HG03521 (cell line): ENCODE results near the gene SH3BP5L.
A peak's percentile ranks its signal among the peaks of the same experiment; 100 is the strongest.

Experiments
- ATAC-seq: cut with Tn5 transposase; IDR thresholded peaks from one replicate; pipeline ENCODE4 v1.9.1; 2021; ENCODE audit warnings: mild to moderate bottlenecking, moderate library complexity; ENCODE audit not compliant: unreplicated experiment

SH3BP5L gene

DNA sequence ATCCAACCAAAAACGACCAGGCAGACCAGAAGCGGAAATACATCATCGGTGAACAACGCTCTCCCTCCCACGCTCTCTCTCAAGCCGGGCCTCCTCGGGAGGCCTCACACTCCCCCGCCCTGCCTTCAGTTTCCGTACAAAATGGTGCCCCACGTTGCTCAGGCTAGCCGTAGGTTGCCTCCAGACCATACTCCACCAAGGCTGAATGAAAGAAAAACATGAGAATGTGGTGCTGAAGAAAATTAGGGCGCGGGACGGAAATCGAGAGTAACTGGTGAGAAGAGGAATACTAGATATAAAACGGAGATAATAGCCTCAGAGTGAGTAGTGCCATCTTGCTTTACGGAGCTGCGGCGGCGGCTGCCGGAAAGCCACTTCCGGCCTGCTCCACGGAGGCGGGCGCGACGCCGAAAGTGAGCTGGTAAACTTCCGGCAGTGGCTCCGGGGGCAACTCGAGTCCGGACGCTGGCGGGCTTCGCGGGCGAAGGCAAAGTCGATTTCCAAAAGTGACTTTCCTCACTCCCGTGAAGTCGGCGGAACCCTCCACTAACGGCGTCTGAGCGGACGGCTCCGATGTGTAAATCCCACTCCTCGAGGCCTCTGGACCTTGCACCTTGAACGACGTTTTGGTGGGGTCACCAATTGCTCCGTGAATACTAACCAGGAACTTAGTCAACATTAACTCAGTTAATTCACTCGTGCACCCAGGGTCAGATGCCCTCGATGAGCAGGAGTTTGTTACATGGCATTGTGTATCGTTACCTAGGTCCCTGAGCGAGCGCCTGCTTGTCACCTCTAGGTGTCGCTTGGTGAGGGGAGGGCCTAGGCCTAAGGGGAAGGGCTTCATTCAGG lies at the start of gene SH3BP5L:
Gene SH3BP5L, minus strand, starts transcription at position 7 of the 852 bp plus-strand sequence. CDS start 980 bp downstream, outside the sequence.
- peak; percentile 87 for ATAC-seq

- peak; percentile 55 for ATAC-seq
These were observed 48.3 kb upstream of the SH3BP5L start for GRCh38 chr1:248873993-248874533.

GRCh38 chr1:248873409-248873992 lies 47.8 kb upstream of the SH3BP5L start:
- ATAC-seq = peak; percentile 77

DNA sequence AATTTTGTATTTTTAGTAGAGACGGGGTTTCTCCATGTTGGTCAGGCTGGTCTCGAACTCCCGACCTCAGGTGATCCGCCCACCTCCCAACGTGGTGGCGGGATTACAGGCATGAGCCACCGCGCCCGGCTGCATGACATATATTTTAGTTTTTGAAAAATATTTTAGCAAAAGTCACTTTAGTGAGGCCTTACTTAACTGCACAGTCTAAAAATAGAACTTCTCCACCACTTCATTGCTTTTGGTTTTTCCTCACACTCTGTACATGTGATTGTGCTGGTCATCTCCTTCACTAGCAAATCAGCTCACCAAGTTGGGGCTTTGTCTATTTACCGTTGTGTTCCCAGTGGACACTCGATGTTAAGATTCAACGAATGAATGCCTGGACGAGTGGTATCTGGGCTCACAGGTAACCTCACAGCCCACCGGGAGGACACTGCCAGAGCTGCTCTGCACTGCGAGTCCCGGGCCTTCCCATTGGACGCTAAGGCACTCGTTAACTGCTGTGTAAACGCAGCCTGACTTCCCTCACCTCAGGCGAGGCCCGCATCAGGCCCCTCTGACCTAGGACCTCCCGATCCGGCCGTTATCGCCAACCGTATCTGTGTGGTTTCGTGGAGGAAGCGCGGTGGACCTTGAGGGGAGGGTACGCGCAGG lies 47.2 kb upstream of the SH3BP5L start:
- ATAC-seq = peak; percentile 30

GRCh38 chr1:248871837-248872401 lies 46.2 kb upstream of the SH3BP5L start:
- no peak for ATAC-seq

- ATAC-seq = peak; percentile 47
These were observed 37.5 kb upstream of the SH3BP5L start for GRCh38 chr1:248862998-248863881.

- ATAC-seq = peak; percentile 1
These were observed 36.9 kb upstream of the SH3BP5L start for GRCh38 chr1:248862695-248862997.

DNA sequence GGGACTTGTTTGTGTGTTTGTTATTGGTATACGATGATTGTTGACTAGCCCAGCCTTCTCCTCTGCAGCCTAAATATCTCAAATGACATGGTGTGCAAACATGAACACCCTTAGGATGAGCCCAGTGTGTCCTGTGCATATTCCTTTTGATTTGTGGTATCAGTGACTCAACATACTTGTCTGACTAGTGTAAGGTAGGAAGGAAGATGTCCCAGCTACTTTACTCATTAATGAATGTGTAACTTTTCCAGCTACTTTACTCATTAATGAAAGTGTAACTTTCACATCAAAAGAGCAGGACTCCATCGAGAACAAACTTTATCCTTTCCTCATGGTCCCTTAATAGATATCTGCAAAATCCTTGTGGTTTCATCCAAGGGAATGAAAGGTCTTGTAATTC lies 35.9 kb upstream of the SH3BP5L start:
- ATAC-seq = no peak

DNA sequence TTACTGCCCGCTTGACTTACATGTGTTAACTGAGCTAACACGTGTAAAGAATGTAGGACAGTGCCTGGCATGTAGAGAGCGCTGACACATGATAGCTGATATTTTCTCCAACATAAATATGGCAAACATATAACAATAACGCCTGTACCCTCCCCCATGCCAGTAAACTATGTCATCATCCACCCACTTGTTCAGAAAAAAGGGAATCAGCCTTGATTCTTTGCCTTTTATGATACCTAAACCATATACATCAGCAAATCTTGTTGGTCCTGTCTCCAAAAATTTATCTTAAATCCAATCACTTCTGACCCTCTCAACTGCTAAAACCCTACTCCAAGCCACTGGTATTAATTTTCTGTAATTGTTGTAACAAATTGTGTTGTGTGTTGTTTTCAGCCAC lies 34.3 kb upstream of the SH3BP5L start:
- ATAC-seq = no peak

DNA sequence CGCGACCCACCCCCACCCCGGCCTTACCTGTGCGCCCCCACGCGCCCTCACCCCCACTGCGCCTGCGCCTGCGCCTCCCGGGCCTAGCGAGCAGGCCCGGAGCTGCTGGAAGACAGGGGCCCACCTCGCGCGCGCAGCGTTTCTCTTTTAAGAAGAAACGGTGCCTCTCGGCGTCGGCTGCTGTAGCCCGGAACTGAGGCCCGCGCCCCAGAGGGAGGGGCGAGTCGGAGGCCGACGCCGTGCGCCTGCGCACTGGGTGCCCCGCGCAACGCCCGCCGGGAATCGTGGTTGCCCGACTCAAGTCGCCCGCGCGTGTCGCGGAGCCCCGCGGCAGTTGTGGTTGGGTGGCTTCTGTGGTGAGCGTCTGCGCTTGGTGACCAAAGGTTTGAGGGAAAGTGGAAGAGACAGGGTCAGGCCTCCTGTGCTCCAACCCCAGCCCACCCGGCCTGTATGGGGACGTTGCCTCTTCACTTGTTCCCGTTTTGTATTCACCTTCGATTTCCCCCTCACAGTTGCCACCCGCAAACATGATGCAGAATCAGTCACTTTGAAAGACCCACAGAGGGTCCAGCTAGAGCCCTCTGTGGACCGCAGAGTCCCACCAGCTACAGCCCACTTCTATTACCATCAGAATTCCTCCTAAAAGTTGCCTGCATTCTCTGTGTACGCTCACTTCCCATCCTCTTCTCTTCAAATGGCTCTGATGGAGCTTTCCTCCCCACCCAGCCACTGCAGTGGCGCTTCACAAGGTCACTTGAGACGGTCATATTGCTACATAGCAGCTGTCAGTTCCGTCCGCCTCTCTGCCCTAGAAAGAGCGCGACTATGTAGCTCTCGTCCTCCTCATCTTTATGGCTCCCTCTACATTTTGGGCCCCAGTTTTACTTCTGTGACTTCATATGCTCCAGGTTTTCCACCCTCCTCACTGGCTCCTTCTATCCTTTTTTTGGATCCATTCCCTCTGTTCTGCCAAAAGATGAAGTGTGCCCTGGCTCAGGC lies 33.5 kb upstream of the SH3BP5L start, which contains the start of gene ZNF692:
Gene ZNF692, minus strand, starts transcription at position 195 of the 999 bp plus-strand sequence. CDS start 776 bp downstream, outside the sequence.
- peak; percentile 84 for ATAC-seq

DNA sequence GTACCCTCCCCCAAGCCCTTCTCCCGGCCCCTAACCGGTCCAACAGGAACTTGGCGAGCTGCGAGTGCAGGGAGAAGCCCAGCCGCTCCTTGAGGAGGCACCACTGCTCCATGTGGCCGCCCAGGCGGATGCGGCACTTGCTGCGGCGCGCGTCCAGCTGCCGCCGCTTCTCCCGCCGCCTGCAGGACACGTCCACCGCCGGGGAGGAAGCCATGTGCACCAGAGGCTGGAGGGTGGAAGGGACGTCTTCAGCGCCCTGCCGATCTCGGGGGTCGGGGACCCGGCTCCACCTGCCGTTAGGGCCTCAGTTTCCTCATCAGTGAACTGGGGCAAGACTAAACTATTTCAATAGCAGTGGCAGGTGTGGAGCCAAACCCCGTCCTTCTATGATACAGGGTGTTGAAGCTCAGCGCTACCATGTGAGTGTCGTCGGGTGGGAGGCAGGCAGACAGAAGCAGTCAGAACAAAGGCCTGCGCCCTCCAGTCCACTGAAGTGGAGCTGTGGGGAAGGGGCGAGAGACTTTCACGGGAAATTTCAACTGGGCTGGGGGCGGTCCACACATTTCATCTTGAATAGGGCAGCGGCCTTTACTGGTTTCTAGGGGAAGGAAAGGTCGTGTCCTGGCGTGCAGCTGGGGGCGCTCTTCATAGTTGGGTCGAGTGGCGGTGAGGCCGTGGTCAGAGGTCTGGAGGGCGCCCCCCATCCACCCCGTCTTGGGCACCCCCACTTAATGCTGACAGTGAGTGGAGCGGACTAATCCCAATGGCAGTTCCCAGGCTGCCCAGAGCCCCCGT lies 32.6 kb upstream of the SH3BP5L start:
- ATAC-seq = peak; percentile 36

- ATAC-seq = no peak
These were observed 32.0 kb upstream of the SH3BP5L start for GRCh38 chr1:248857749-248858095.

DNA sequence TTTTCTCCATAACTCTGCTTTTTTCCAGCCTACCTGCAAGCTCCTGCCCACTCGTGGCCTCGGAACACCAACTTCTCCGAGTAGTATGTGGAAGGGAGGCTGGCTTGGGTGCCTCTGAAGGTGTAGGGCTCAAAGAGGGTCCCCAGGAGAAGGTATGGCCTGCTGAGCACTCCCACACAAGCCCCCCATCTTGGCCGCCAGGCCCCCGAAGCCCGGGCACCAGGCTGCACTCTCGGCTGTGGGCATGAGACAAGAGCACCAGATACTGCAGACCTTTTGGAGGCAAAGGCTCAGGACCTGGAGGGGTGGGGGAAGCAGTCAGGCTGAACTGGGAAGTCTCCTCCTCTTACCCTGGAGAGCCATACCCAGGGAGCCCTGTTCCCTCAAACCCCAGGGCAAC lies 31.5 kb upstream of the SH3BP5L start:
- ATAC-seq = no peak

DNA sequence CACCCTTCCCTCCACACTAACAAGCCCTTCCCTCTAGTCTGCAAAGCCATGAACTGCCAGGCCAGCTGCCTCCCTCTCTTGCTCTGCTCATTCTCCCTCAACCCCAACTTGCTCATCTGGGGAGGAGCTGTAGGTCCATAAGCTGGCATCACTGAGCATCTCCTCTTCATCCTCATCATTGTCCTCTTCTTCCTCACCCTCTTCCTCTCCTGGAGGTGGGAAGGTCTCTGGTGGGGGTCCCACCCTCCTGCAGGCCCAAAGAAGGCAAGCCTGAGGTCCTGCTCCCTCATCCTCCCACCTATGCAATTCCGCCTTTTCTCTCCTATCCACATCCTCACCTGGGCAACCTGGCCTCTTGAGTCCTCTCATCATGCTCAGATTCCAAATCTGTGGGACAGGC lies 30.5 kb upstream of the SH3BP5L start:
- no peak for ATAC-seq

DNA sequence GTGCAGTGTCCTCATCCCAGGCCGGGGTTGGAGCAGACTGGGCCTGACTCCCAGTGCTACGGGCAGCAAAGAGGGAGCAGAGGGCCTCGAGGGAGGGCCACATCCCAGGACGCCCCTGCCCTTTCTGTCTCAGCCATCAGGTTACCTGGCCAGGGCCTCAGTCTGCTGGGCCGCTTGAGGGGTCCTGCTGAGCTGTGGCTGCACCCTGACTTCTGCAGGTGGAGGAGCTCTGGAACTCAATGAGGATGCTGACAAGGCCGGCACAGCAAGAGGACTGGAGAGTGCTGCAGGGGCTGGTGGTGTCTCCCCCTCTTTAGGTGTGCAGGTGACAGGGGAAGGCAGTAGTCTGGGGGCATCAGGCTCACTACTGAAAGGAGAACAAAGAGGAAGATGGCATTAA lies 29.9 kb upstream of the SH3BP5L start:
- no peak for ATAC-seq

- ATAC-seq = no peak
These were observed 28.1 kb upstream of the SH3BP5L start for GRCh38 chr1:248853663-248854375.

DNA sequence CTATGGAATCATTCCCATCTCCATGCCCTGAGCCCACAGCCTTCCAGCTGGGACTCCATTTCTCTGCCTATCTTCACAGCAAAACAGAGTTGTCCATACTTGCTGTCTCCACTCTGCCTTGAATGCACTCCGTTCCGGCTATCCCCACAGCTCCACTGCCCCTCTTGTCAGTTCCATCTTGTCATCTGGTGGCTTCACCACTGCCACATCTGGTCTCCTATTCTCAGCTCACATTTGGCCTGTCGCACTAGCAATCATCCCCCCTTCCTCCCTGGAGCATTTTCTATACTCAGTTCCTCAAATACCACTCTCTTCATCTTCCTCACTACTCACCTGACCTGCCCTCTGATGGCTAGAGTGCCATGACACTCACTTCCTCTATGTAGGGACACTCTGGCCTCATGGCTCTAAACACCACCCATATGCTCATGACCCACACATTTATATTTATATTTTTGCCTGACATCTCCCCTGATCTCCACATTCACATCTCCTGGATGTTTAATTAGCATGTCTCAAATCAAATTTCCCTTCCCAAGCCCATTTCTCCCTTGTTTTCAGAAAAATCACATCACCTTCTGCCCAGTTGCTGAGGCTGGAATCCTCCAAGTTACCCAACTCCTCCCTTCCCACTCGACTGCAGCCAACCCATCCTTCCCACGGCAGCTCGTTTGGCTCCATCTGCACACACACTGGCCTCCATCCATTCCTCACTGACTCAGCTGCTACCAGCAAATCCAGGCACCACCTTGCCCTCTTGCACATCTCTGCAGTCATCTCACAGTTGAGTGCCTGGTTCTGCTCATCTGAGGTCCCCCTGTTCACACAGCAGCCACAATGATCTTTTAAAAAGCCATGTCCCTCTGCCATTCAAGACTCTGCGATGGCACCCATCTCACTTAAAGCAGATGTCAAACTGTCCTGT lies 27.0 kb upstream of the SH3BP5L start:
- ATAC-seq = no peak
